ENCODE data around the gene FUT8.

The FUT8 gene

DNA sequence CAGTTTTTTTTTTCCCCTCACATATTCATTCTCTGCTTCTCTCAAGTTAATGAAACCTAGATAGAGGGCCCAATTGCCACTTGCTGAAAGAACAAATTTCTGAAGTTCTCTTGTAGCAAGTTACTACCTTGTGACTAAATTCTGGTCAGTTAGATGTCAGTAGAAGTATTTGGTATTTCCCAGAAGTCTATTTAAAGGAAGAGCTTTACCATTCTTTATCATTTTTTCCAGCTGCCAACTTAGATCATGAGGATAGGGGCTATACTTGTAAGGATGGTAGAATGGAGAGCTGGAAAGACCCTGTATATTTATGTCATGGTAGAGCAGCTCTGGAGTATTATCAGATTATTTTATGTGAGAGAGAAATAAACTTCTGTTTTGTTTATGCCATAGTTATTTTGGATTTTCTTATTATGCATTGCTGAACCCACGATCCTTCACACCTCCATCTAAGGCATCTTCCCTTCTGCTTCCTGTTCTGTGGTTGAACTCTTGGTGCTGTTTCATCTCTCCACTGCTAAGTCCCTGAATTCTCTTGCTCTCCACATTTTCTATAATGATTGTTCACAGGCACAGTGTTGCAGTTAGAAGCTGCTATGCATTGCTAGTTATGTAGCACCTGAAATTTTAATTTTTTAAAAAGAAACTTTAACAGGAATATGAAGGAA, 25.9 kb downstream of the FUT8 start:
- no peak overlapping the region for H2BK5ac ChIP-seq (ENCODE audit: low read length)
- H2BK120ac ChIP-seq (ENCODE audit: low read depth, low read length): no peak overlapping the region
- no peak overlapping the region for H3K4me3 ChIP-seq (ENCODE audit: low read length in 2 of 2)
- H3K9ac ChIP-seq (ENCODE audit: low read depth, low read length, poor library complexity): no peak overlapping the region
- no peak overlapping the region for H3K27ac ChIP-seq (replicated peaks; ENCODE audit: low read length)
- H4K91ac ChIP-seq (ENCODE audit: low read depth, low read length, poor library complexity): no peak overlapping the region
- no peak overlapping the region for H2AK5ac ChIP-seq (ENCODE audit: low read depth, low read length)
- H3K27me3 ChIP-seq (ENCODE audit: control insufficient read depth in 3 of 3, insufficient read depth in 3 of 3, low read depth in 1 of 3, low read length in 3 of 3): no peaks in the 10 kb centered on the region
- DNase-seq (ENCODE audit: low spot score): no peak
- H2AFZ ChIP-seq (ENCODE audit: low read length): no peak overlapping the region
- H2BK15ac ChIP-seq (ENCODE audit: low read length): no peak overlapping the region
- no peaks in the 10 kb centered on the region for H3K4me1 ChIP-seq (ENCODE audit: control insufficient read depth in 2 of 2, insufficient read depth in 1 of 2, low read depth in 1 of 2, low read length in 2 of 2)
- no peak overlapping the region for H3K4me2 ChIP-seq (ENCODE audit: insufficient read depth, low read length, poor library complexity, severe bottlenecking)
- H3K4ac ChIP-seq (ENCODE audit: low read length): no peak overlapping the region
- H3K23ac ChIP-seq (ENCODE audit: low read depth, low read length, poor library complexity): no peak overlapping the region
- H3K9me3 ChIP-seq (replicated peaks in 1 of 2; ENCODE audit: control insufficient read depth in 2 of 2, insufficient read depth in 1 of 2, low read depth in 1 of 2, low read length in 2 of 2): peaks cover 2 to 4% of the 10 kb centered on the region in 2 donors
- H2BK12ac ChIP-seq (ENCODE audit: low read length): no peak overlapping the region
- H4K8ac ChIP-seq (ENCODE audit: low read depth, low read length): no peak overlapping the region
- H3K14ac ChIP-seq (ENCODE audit: low read length): no peak overlapping the region
- peaks cover 0 to 2% of the 10 kb centered on the region in 2 donors for H3K36me3 ChIP-seq (replicated peaks in 1 of 2; ENCODE audit: control insufficient read depth in 2 of 2, insufficient read depth in 2 of 2, low read length in 2 of 2)
- H3K79me1 ChIP-seq (ENCODE audit: low read depth, low read length): no peaks in the 10 kb centered on the region
- no peak overlapping the region for H3K18ac ChIP-seq (ENCODE audit: low read length)
- no CpG with 5 or more reads among the region's 1 CpG for WGBS, 2 donors (ENCODE audit: extremely low coverage in 2 of 2, insufficient read length in 2 of 2, insufficient replicate concordance in 1 of 2)

DNA sequence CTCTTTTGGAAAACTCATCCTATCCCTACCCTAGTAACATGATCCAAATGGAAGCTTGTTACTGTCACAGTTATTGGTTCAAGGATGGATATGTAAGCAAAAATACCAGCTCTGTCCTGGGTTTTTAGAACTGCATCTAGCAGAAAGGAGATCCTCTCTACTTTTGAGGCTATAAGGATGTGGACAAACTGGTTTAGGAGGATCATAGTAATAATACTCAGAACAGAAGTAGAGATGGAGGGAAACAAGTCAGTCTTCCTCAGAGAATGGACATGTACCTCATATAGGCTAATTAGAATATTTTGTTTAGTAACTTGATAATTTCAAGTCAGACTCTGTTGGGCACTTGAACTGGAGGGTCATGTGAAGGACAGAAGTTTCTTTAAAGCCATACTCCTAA, 26.6 kb downstream of the FUT8 start:
- H3K14ac ChIP-seq (ENCODE audit: low read length): no peak overlapping the region
- H3K27me3 ChIP-seq (ENCODE audit: control insufficient read depth in 3 of 3, insufficient read depth in 3 of 3, low read depth in 1 of 3, low read length in 3 of 3): no peaks in the 10 kb centered on the region
- H3K9me3 ChIP-seq (replicated peaks in 1 of 2; ENCODE audit: control insufficient read depth in 2 of 2, insufficient read depth in 1 of 2, low read depth in 1 of 2, low read length in 2 of 2): peaks cover 2 to 4% of the 10 kb centered on the region in 2 donors
- no peak for DNase-seq (ENCODE audit: low spot score)
- H3K18ac ChIP-seq (ENCODE audit: low read length): no peak overlapping the region
- H2AK5ac ChIP-seq (ENCODE audit: low read depth, low read length): no peak overlapping the region
- H3K23ac ChIP-seq (ENCODE audit: low read depth, low read length, poor library complexity): no peak overlapping the region
- no peak overlapping the region for H3K4me3 ChIP-seq (ENCODE audit: low read length in 2 of 2)
- no peak overlapping the region for H3K27ac ChIP-seq (replicated peaks; ENCODE audit: low read length)
- H3K79me1 ChIP-seq (ENCODE audit: low read depth, low read length): no peaks in the 10 kb centered on the region
- H2AFZ ChIP-seq (ENCODE audit: low read length): no peak overlapping the region
- no peak overlapping the region for H2BK120ac ChIP-seq (ENCODE audit: low read depth, low read length)
- no peak overlapping the region for H2BK12ac ChIP-seq (ENCODE audit: low read length)
- H3K4ac ChIP-seq (ENCODE audit: low read length): no peak overlapping the region
- H2BK15ac ChIP-seq (ENCODE audit: low read length): no peak overlapping the region
- H2BK5ac ChIP-seq (ENCODE audit: low read length): no peak overlapping the region
- peaks cover 0 to 2% of the 10 kb centered on the region in 2 donors for H3K36me3 ChIP-seq (replicated peaks in 1 of 2; ENCODE audit: control insufficient read depth in 2 of 2, insufficient read depth in 2 of 2, low read length in 2 of 2)
- no peak overlapping the region for H3K4me2 ChIP-seq (ENCODE audit: insufficient read depth, low read length, poor library complexity, severe bottlenecking)
- no peak overlapping the region for H4K91ac ChIP-seq (ENCODE audit: low read depth, low read length, poor library complexity)
- H3K4me1 ChIP-seq (ENCODE audit: control insufficient read depth in 2 of 2, insufficient read depth in 1 of 2, low read depth in 1 of 2, low read length in 2 of 2): no peaks in the 10 kb centered on the region
- H4K8ac ChIP-seq (ENCODE audit: low read depth, low read length): no peak overlapping the region
- H3K9ac ChIP-seq (ENCODE audit: low read depth, low read length, poor library complexity): no peak overlapping the region

- Histone ChIP-seq H3K27me3 (ENCODE audit: control insufficient read depth in 3 of 3, insufficient read depth in 3 of 3, low read depth in 1 of 3, low read length in 3 of 3) (no peaks in the 10 kb centered on the region), H4K8ac (ENCODE audit: low read depth, low read length) (no peak overlapping the region), H3K9ac (ENCODE audit: low read depth, low read length, poor library complexity) (no peak overlapping the region), H3K9me3 (replicated peaks in 1 of 2; ENCODE audit: control insufficient read depth in 2 of 2, insufficient read depth in 1 of 2, low read depth in 1 of 2, low read length in 2 of 2) (peaks cover 2 to 4% of the 10 kb centered on the region in 2 donors), H3K36me3 (replicated peaks in 1 of 2; ENCODE audit: control insufficient read depth in 2 of 2, insufficient read depth in 2 of 2, low read length in 2 of 2) (peaks cover 0 to 2% of the 10 kb centered on the region in 2 donors), H3K14ac (ENCODE audit: low read length) (no peak overlapping the region), H2BK12ac (ENCODE audit: low read length) (no peak overlapping the region), H2BK5ac (ENCODE audit: low read length) (no peak overlapping the region), H3K23ac (ENCODE audit: low read depth, low read length, poor library complexity) (no peak overlapping the region), H2AK5ac (ENCODE audit: low read depth, low read length) (no peak overlapping the region), H2BK120ac (ENCODE audit: low read depth, low read length) (no peak overlapping the region), H3K18ac (ENCODE audit: low read length) (no peak overlapping the region), H3K4ac (ENCODE audit: low read length) (no peak overlapping the region), H3K79me1 (ENCODE audit: low read depth, low read length) (no peaks in the 10 kb centered on the region), H3K27ac (replicated peaks; ENCODE audit: low read length) (no peak overlapping the region), H3K4me1 (ENCODE audit: control insufficient read depth in 2 of 2, insufficient read depth in 1 of 2, low read depth in 1 of 2, low read length in 2 of 2) (no peaks in the 10 kb centered on the region), H2BK15ac (ENCODE audit: low read length) (no peak overlapping the region), H3K4me2 (ENCODE audit: insufficient read depth, low read length, poor library complexity, severe bottlenecking) (no peak overlapping the region), H2AFZ (ENCODE audit: low read length) (no peak overlapping the region), H4K91ac (ENCODE audit: low read depth, low read length, poor library complexity) (no peak overlapping the region), H3K4me3 (ENCODE audit: low read length in 2 of 2) (no peak overlapping the region)
- no CpG with 5 or more reads among the region's 1 CpG for WGBS, 2 donors (ENCODE audit: extremely low coverage in 2 of 2, insufficient read length in 2 of 2, insufficient replicate concordance in 1 of 2)
- DNase-seq (ENCODE audit: low spot score): no peak
Observed at GRCh38 chr14:65440230-65440629, 27.7 kb downstream of the FUT8 start.

- H3K4me3 ChIP-seq (ENCODE audit: low read length in 2 of 2): no peak overlapping the region
- H3K4ac ChIP-seq (ENCODE audit: low read length): no peak overlapping the region
- no CpG with 5 or more reads among the region's 1 CpG for WGBS, 2 donors (ENCODE audit: extremely low coverage in 2 of 2, insufficient read length in 2 of 2, insufficient replicate concordance in 1 of 2)
- H3K23ac ChIP-seq (ENCODE audit: low read depth, low read length, poor library complexity): no peak overlapping the region
- H2BK12ac ChIP-seq (ENCODE audit: low read length): no peak overlapping the region
- H3K14ac ChIP-seq (ENCODE audit: low read length): no peak overlapping the region
- H3K9me3 ChIP-seq (replicated peaks in 1 of 2; ENCODE audit: control insufficient read depth in 2 of 2, insufficient read depth in 1 of 2, low read depth in 1 of 2, low read length in 2 of 2): no peaks in the 10 kb centered on the region
- H2BK120ac ChIP-seq (ENCODE audit: low read depth, low read length): no peak overlapping the region
- no peak overlapping the region for H4K8ac ChIP-seq (ENCODE audit: low read depth, low read length)
- H4K91ac ChIP-seq (ENCODE audit: low read depth, low read length, poor library complexity): no peak overlapping the region
- H3K9ac ChIP-seq (ENCODE audit: low read depth, low read length, poor library complexity): no peak overlapping the region
- H3K27ac ChIP-seq (replicated peaks; ENCODE audit: low read length): no peak overlapping the region
- H3K4me2 ChIP-seq (ENCODE audit: insufficient read depth, low read length, poor library complexity, severe bottlenecking): no peak overlapping the region
- no peak overlapping the region for H2BK5ac ChIP-seq (ENCODE audit: low read length)
- H3K4me1 ChIP-seq (ENCODE audit: control insufficient read depth in 2 of 2, insufficient read depth in 1 of 2, low read depth in 1 of 2, low read length in 2 of 2): peaks cover 0 to 2% of the 10 kb centered on the region in 2 donors
- no peak overlapping the region for H2BK15ac ChIP-seq (ENCODE audit: low read length)
- H2AFZ ChIP-seq (ENCODE audit: low read length): no peak overlapping the region
- no peaks in the 10 kb centered on the region for H3K36me3 ChIP-seq (replicated peaks in 1 of 2; ENCODE audit: control insufficient read depth in 2 of 2, insufficient read depth in 2 of 2, low read length in 2 of 2)
- no peak overlapping the region for H3K18ac ChIP-seq (ENCODE audit: low read length)
- H2AK5ac ChIP-seq (ENCODE audit: low read depth, low read length): no peak overlapping the region
- no peaks in the 10 kb centered on the region for H3K79me1 ChIP-seq (ENCODE audit: low read depth, low read length)
- H3K27me3 ChIP-seq (ENCODE audit: control insufficient read depth in 3 of 3, insufficient read depth in 3 of 3, low read depth in 1 of 3, low read length in 3 of 3): no peaks in the 10 kb centered on the region
- no peak for DNase-seq (ENCODE audit: low spot score)
Observed at GRCh38 chr14:65444230-65444629, 31.7 kb downstream of the FUT8 start.

Measured in neuronal stem cell (in vitro differentiated cells).